Measurements from ENCODE around the gene PPIF.

- TF ChIP-seq MXI1 (IDR thresholded peaks at IDR 0.05; ENCODE audit: borderline replicate concordance, low read depth, low read length) (no peak), RAD21 (IDR thresholded peaks at IDR 0.05; ENCODE audit: low read length) (no peak), RCOR1 (IDR thresholded peaks at IDR 0.05; ENCODE audit: insufficient replicate concordance, low read length) (no peak), CEBPB (IDR thresholded peaks at IDR 0.05; ENCODE audit: low read depth, low read length) (no peak), POLR2A (IDR thresholded peaks at IDR 0.05; ENCODE audit: low read depth, low read length) (no peak), RFX5 (IDR thresholded peaks at IDR 0.05; ENCODE audit: low read depth, low read length) (no peak)
- TF ChIP-seq, protein P1, sequence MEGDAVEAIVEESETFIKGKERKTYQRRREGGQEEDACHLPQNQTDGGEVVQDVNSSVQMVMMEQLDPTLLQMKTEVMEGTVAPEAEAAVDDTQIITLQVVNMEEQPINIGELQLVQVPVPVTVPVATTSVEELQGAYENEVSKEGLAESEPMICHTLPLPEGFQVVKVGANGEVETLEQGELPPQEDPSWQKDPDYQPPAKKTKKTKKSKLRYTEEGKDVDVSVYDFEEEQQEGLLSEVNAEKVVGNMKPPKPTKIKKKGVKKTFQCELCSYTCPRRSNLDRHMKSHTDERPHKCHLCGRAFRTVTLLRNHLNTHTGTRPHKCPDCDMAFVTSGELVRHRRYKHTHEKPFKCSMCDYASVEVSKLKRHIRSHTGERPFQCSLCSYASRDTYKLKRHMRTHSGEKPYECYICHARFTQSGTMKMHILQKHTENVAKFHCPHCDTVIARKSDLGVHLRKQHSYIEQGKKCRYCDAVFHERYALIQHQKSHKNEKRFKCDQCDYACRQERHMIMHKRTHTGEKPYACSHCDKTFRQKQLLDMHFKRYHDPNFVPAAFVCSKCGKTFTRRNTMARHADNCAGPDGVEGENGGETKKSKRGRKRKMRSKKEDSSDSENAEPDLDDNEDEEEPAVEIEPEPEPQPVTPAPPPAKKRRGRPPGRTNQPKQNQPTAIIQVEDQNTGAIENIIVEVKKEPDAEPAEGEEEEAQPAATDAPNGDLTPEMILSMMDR (conservative IDR thresholded peaks at IDR 0.05; ENCODE audit: low read depth, low read length), result no peak
- TF ChIP-seq, protein P2, sequence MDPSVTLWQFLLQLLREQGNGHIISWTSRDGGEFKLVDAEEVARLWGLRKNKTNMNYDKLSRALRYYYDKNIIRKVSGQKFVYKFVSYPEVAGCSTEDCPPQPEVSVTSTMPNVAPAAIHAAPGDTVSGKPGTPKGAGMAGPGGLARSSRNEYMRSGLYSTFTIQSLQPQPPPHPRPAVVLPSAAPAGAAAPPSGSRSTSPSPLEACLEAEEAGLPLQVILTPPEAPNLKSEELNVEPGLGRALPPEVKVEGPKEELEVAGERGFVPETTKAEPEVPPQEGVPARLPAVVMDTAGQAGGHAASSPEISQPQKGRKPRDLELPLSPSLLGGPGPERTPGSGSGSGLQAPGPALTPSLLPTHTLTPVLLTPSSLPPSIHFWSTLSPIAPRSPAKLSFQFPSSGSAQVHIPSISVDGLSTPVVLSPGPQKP (IDR thresholded peaks at IDR 0.05; ENCODE audit: borderline replicate concordance, low read depth, low read length), result no peak
These were observed 30.4 kb upstream of the PPIF start for GRCh38 chr10:79316671-79317431.
